A549 treated with CORT108297 at 1 μM for 4 hours (cell line): ENCODE results near the gene KRTAP5-2. TPM values are rescaled to one million over a fixed set of nuclear protein-coding genes. Genes with fewer than 3 reads are reported as not detected.

ENCODE experiments used
- total RNA-seq: library from RNA; stranded (reverse); fragments of 200-300 nt; extraction: Qiagen RNA extraction; gene quantifications from 5 replicates; pipeline ENCODE4 v1.2.3, GENCODE V29; 2022

The KRTAP5-2 gene
- not detected in 5 replicates for total RNA-seq

GRCh38 chr11:1597994-1598380 lies at the start of gene KRTAP5-2:
KRTAP5-2 (minus strand) TSS chr11:1598294; CDS start chr11:1598250, 44 bp downstream.

GRCh38 chr11:1629326-1630185 lies 31.5 kb upstream of the KRTAP5-2 start, which contains the start of gene KRTAP5-5:
KRTAP5-5 (plus strand) TSS chr11:1629775; CDS start chr11:1629841, 66 bp downstream.

GRCh38 chr11:1622086-1622485 lies 24.0 kb upstream of the KRTAP5-2 start, which contains the start of gene KRTAP5-4:
KRTAP5-4 (minus strand) TSS chr11:1622138; CDS start chr11:1622093, 45 bp downstream.

GRCh38 chr11:1608363-1608762 lies 10.3 kb upstream of the KRTAP5-2 start, which contains the start of gene KRTAP5-3:
KRTAP5-3 (minus strand) TSS chr11:1608463; CDS start chr11:1608385, 78 bp downstream.

GRCh38 chr11:1584661-1585370 lies 13.3 kb downstream of the KRTAP5-2 start, which contains the start of gene KRTAP5-1:
KRTAP5-1 (minus strand) TSS chr11:1585283; CDS start chr11:1585249, 34 bp downstream.

GRCh38 chr11:1572197-1573076 lies 25.7 kb downstream of the KRTAP5-2 start, which contains the start of gene DUSP8:
DUSP8 (minus strand) TSS chr11:1572271; CDS start chr11:1565826, 6,445 bp downstream.

Other genes starting within 250 kb of the KRTAP5-2 start
- 5.4 to 8.3 TPM (median 6.9 TPM) in 5 replicates for gene BRSK2, start 208.4 kb downstream of the KRTAP5-2 start, total RNA-seq
- gene MOB2, start 111.5 kb downstream of the KRTAP5-2 start, total RNA-seq = 38.4 to 47.8 TPM (median 46.6 TPM) in 5 replicates
- 1.2 to 2.5 TPM (median 1.3 TPM) in 5 replicates for gene DUSP8, start 26.0 kb downstream of the KRTAP5-2 start, total RNA-seq
- gene KRTAP5-1, start 13.0 kb downstream of the KRTAP5-2 start, total RNA-seq = not detected in 5 replicates
- not detected in 5 replicates for gene KRTAP5-3, start 10.2 kb upstream of the KRTAP5-2 start, total RNA-seq
- not detected in 5 replicates for gene KRTAP5-4, start 23.8 kb upstream of the KRTAP5-2 start, total RNA-seq
- gene KRTAP5-5, start 31.5 kb upstream of the KRTAP5-2 start, total RNA-seq = not detected in 5 replicates
- not detected in 5 replicates for gene KRTAP5-6, start 98.9 kb upstream of the KRTAP5-2 start, total RNA-seq
- gene IFITM10, start 152.3 kb upstream of the KRTAP5-2 start, total RNA-seq = 0.54 to 1.3 TPM (median 1.2 TPM) in 5 replicates
- 335 to 563 TPM (median 509 TPM) in 5 replicates for gene CTSD, start 165.6 kb upstream of the KRTAP5-2 start, total RNA-seq
- gene SYT8, start 236.7 kb upstream of the KRTAP5-2 start, total RNA-seq = 0.05 to 0.39 TPM (median 0.06 TPM) in 3 of 5 replicates, not detected in the others
- gene TNNI2, start 240.7 kb upstream of the KRTAP5-2 start, total RNA-seq = 0.25 TPM in 1 of 5 replicates, not detected in the others